GM12875 (cell line): ENCODE results near the gene RPL19.

Source experiments
- H3K4me3 ChIP-seq: one replicate; pipeline ENCODE4 v1.5.1; 2011; ENCODE audit warnings: low read depth, low read length, control low read depth
- CTCF ChIP-seq: IDR thresholded peaks from 2 replicates; pipeline ENCODE4 v1.5.1; 2011; ENCODE audit warnings: low read depth, mild to moderate bottlenecking, control low read depth, inconsistent platforms, low read length, moderate library complexity, borderline replicate concordance; ENCODE audit not compliant: insufficient read depth

Gene RPL19

GRCh38 chr17:39198186-39198566, 1.9 kb upstream of the RPL19 start:
- no peak for TF ChIP-seq CTCF
- H3K4me3 ChIP-seq: no peak overlapping the region

GRCh38 chr17:39199820-39200069, 338 bp upstream of the RPL19 start:
- TF ChIP-seq CTCF: no peak
- peak overlapping the region; percentile 26 for H3K4me3 ChIP-seq

GRCh38 chr17:39200957-39201510, 951 bp downstream of the RPL19 start:
- no peak for TF ChIP-seq CTCF
- peak overlapping the region; percentile 72 for H3K4me3 ChIP-seq

- TF ChIP-seq CTCF: no peak
- H3K4me3 ChIP-seq: no peak overlapping the region
Observed at GRCh38 chr17:39204245-39204644, 4.2 kb downstream of the RPL19 start.

- H3K4me3 ChIP-seq: no peak overlapping the region
- TF ChIP-seq CTCF: no peak
Observed at GRCh38 chr17:39205112-39205526, 5.0 kb downstream of the RPL19 start.

GRCh38 chr17:39208136-39208535, 8.1 kb downstream of the RPL19 start:
- no peak overlapping the region for H3K4me3 ChIP-seq
- no peak for TF ChIP-seq CTCF

- no peak overlapping the region for H3K4me3 ChIP-seq
- no peak for TF ChIP-seq CTCF
Observed at GRCh38 chr17:39208893-39209292, 8.8 kb downstream of the RPL19 start.
